ENCODE measurements around the gene HPS1.

The HPS1 gene

GRCh38 chr10:98411166-98411565 is 35.6 kb downstream of the HPS1 start:
- DNase-seq: no peak

GRCh38 chr10:98410759-98411158 is 36.0 kb downstream of the HPS1 start:
- DNase-seq: no peak

GRCh38 chr10:98410135-98410743 is 36.5 kb downstream of the HPS1 start:
- DNase-seq: no peak

- DNase-seq: no peak
Observed at GRCh38 chr10:98408799-98409198, 37.9 kb downstream of the HPS1 start.

- no peak for DNase-seq
Observed at GRCh38 chr10:98407744-98408241, 38.9 kb downstream of the HPS1 start.

- DNase-seq: no peak
Observed at GRCh38 chr10:98407017-98407743, 39.6 kb downstream of the HPS1 start.

GRCh38 chr10:98405422-98405821 is 41.3 kb downstream of the HPS1 start:
- DNase-seq: peak in 1 of 2 donors; percentile 20

- DNase-seq: no peak
Observed at GRCh38 chr10:98404571-98405359, 42.0 kb downstream of the HPS1 start.

GRCh38 chr10:98403812-98404504 is 42.8 kb downstream of the HPS1 start:
- no peak for DNase-seq

- no peak for DNase-seq
Observed at GRCh38 chr10:98402931-98403718, 43.6 kb downstream of the HPS1 start.

GRCh38 chr10:98402478-98402877 is 44.3 kb downstream of the HPS1 start:
- no peak for DNase-seq

GRCh38 chr10:98400482-98400881 is 46.3 kb downstream of the HPS1 start:
- no peak for DNase-seq

- no peak for DNase-seq
Observed at GRCh38 chr10:98399784-98400183, 47.0 kb downstream of the HPS1 start.

- no peak for DNase-seq
Observed at GRCh38 chr10:98397089-98397600, 49.6 kb downstream of the HPS1 start.

GRCh38 chr10:98396096-98397063 is 50.4 kb downstream of the HPS1 start:
- DNase-seq: no peak

- DNase-seq: no peak
Observed at GRCh38 chr10:98394851-98395440, 51.8 kb downstream of the HPS1 start.

GRCh38 chr10:98391578-98391991 is 55.1 kb downstream of the HPS1 start:
- peak in 1 of 2 donors; percentile 19 for DNase-seq

- DNase-seq: no peak
Observed at GRCh38 chr10:98391065-98391464, 55.7 kb downstream of the HPS1 start.

GRCh38 chr10:98390406-98390805 is 56.3 kb downstream of the HPS1 start:
- no peak for DNase-seq

GRCh38 chr10:98389398-98389797 is 57.3 kb downstream of the HPS1 start:
- no peak for DNase-seq

Measured in hippocampal formation (tissue), 2 donors.